Activated CD4-positive, alpha-beta T cell treated with anti-CD3 and anti-CD28 coated beads, Interleukin-2, Interleukin-6, amounts not matched to agents 100 ng/mL and 50 ng/mL, durations not matched to agents 16 hours and 8 hours (primary cell): ENCODE results near the gene IL4.
"Not testable (repeated sequence)": the region's sequence is repeated elsewhere in the genome, so short reads cannot be mapped to it uniquely, and the experiment has no call there.

Experiments
- DNase-seq: peaks from one replicate; pipeline ENCODE4 v3.0.0-alpha.2; 2020

IL4 gene

DNA sequence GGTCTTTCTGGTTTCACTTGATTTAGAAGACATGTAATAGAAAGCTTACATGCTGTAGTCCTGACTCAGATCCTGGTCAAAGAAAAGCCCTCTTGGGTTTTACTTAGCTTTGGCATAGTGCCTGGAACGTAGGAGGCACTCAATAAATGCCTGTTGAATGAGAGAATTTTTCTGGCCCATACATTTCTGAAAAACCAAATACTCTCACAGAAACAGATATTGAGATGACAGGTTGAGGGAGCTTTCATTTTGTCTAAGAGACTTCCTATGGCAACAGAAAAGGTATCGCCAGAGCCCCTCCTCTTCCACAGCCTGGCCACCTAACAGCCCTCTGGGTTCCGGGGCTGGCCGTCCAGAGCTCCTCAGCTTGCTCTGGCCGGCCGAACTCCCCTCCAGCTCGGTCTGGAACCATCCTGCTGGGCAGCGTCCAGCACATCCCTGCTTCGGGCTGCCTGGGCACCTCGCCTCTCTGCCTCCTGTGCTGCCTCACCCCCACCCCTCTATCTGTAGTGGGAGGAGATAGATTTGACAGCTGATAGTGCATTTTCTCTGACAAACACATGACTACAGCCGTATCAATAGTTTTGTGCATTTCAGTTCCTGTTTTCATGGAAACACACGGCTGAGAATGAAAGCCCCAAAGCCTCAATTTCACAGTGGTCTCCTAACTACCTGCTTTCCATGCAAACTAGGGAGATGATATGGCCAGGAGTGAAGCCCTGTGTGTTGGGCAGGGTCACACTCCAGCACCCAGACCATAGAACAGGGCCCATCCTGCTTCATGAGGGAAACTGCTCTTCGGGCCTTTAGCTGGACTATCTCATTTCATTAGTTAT lies 1.1 kb downstream of the IL4 start:
- peak; percentile 61 for DNase-seq

- DNase-seq = peak; percentile 42
These were observed 2.3 kb downstream of the IL4 start for GRCh38 chr5:132675936-132676689.

GRCh38 chr5:132677191-132677590 lies 3.4 kb downstream of the IL4 start:
- DNase-seq = no peak

DNA sequence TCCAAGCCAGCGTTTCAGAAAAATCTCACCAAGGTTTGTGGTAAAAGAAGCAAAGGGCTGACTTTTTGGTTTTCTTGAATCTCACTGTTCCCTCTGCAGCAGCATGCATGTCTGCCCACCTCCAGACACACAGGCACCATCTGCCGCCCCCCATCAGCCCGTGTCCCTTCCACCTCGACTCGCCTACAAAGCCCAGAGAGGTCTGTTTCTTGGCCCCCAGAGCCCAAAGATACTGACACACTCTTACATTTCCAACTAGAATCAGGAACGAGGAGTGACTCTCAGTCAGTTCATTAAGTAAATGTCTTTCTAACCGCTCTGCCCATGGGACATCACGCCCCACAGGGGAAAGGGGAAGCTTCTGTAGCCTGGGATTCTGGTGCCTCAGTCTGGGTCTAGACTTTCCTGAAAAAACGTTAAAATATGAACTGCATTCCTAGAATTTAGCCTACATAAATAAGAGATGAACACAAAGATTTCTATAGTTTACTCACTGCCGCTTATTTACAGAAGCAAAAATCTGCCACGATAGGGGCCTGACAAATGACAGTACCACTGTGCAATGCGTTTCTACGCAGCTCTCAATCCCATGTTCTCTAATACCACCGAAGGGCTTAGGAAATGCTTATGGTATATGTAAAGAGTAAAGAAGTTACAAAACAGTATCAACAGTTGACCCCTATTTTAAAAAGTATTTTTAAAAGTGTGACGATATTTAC lies 4.1 kb downstream of the IL4 start:
- no peak for DNase-seq

- DNase-seq = no peak
These were observed 4.9 kb downstream of the IL4 start for GRCh38 chr5:132678735-132679134.

DNA sequence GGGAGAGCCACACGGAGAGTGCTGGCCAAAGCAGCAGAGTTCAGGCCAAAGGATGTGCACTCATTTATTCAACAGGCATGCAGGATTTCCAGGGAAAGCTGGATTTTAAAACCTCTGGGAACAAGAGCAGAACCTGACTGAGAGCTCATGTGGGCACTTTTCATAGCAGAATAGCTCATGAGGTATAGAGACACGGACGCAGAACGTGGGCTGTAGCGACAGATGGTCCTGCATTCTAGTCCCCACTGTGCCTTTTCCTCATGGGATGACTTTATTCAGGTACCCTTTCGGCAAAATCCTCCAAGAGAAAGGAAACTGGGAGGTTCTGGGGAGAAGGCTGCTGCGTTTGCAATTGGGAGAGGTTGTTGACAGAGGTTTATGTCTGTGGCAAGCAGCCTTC lies 5.4 kb downstream of the IL4 start:
- no peak for DNase-seq

GRCh38 chr5:132679717-132680380 lies 6.1 kb downstream of the IL4 start:
- no peak for DNase-seq

- no peak for DNase-seq
These were observed 7.1 kb downstream of the IL4 start for GRCh38 chr5:132680780-132681475.

DNA sequence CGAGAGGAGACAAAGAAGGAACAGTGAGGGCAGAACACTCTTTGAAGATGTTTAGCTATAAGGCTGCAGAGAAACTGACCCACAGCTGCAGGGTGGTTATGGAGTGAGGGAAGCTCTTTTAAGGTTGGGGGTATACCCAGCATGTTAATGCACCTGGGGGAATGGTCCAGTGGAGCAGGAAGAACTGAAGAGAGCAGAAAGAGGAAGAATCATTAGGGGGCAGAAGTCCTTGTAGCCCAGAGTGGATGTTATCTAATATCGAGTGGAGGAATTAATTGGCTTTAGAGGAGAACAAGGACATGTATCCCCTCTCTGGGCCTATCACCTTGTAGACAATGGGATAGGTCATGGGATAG lies 7.7 kb downstream of the IL4 start:
- no peak for DNase-seq

GRCh38 chr5:132681983-132682382 lies 8.2 kb downstream of the IL4 start:
- no peak for DNase-seq

GRCh38 chr5:132684491-132684890 lies 10.7 kb downstream of the IL4 start:
- no peak for DNase-seq

DNA sequence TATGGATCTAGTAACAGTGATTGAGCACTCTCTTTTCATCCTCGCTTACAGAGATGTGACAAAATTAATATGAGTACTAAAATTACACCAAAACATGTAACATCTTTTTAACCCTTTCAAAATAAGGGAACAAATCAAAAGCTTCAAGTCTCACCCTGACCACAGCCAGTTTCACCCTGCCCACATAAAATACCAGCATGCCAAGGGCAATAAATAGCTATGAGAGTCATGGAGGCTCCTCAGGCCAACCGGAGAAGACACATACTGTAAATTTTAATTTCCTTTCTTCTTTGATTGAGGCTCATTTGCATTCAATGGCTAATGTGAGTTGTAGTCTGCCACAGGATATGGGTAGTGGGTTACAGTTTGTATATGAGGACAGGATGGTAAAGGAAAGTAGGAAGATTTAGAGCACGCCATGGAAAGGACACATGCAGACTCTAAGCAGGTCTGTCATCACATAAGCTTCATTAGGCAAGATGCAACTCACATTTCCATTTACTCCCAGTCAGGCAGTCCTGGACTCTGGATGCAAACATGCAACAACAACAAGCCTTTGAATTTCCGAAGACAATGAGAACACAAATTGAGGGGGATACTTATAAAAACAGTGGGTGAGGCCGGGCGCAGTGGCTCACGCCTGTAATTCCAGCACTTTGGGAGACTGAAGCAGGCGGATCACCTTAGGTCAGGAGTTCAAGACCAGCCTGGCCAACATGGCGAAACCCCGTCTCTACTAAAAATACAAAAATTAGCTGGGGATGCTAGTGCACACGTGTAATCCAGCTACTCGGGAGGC lies 11.3 kb downstream of the IL4 start:
- DNase-seq = peak; percentile 75

DNA sequence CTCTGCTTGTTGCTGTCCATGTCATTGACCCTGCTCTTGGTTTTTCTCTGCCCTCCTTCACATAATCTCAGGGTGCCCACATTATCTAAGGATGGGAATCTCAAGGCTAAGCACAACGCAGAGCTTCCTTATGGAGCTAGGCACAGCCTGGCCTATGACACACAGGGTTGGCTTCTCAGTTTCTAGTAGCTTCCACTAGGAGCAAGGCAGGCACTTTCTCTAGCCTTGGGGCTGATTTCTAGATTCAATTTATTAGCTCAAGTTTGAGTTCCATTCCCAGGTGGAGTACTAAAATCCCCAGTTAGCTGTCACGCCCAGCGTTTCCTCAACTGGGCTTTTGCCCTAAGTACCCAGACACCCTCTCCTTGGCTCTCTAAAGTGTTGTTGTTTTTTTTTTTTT lies 12.4 kb downstream of the IL4 start:
- DNase-seq = no peak

- peak; percentile 60 for DNase-seq
These were observed 14.2 kb downstream of the IL4 start for GRCh38 chr5:132687995-132688394.

- DNase-seq = peak; percentile 53
These were observed 14.9 kb downstream of the IL4 start for GRCh38 chr5:132688536-132689339.

DNA sequence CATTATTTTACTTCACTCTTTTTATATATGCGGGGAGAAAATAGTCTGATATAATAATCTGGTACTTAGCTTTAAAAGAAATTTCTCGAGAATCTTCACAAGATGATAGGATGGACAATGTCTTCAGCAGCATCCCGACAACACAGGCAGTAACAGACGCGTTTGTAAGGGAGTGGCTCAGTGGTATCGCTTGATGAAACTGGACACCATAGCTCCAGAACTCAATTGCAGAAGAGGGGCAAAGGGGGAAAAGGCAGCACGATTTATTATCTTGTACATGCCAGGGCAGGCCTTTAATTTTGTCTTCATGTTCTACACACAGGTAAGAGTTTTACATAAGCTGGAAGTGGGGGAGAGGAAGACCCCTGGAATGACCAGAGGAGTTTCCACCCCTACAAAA lies 15.7 kb downstream of the IL4 start:
- DNase-seq = no peak

- DNase-seq = no peak
These were observed 16.4 kb downstream of the IL4 start for GRCh38 chr5:132690156-132690555.

- DNase-seq = not testable (repeated sequence)
These were observed 18.2 kb downstream of the IL4 start for GRCh38 chr5:132691755-132692631.

- no peak for DNase-seq
These were observed 18.8 kb downstream of the IL4 start for GRCh38 chr5:132692632-132692967.

GRCh38 chr5:132695956-132696355 lies 22.2 kb downstream of the IL4 start:
- no peak for DNase-seq
